Gastroesophageal sphincter (tissue), 3 donors: ENCODE measurements around the gene RXRA.

ENCODE experiments used
- CTCF ChIP-seq, 4 experiments: fragments of 200-600 bp in 2 of 4; fragments of 450-650 bp in 2 of 4; sonication (generic) in 1 of 4; IDR thresholded peaks; one replicate each; pipeline ENCODE4 v1.5.1; 2017 to 2019; ENCODE audit warnings: antibody characterized with exemption in 4 of 4, mild to moderate bottlenecking in 2 of 4, moderate library complexity in 2 of 4
- EP300 ChIP-seq: sonication (generic); formaldehyde crosslinking; IDR thresholded peaks from one replicate; pipeline ENCODE4 v1.6.1; 2017; ENCODE audit warnings: antibody characterized with exemption, mild to moderate bottlenecking
- POLR2A ChIP-seq, 2 donors: fragments of 450-650 bp; IDR thresholded peaks; one replicate each; pipeline ENCODE4 v1.6.1; 2017; ENCODE audit warnings: antibody characterized with exemption in 2 of 2, mild to moderate bottlenecking in 2 of 2, moderate library complexity in 1 of 2
- POLR2AphosphoS5 ChIP-seq: sonication (generic); formaldehyde crosslinking; IDR thresholded peaks from one replicate; pipeline ENCODE4 v1.6.1; 2017; ENCODE audit warnings: antibody characterized with exemption

- no peak for TF ChIP-seq EP300
- no peak for TF ChIP-seq CTCF (IDR thresholded peaks at IDR 0.05)
- no peak for TF ChIP-seq POLR2A (IDR thresholded peaks at IDR 0.05)
- no peak for TF ChIP-seq POLR2AphosphoS5
Observed at GRCh38 chr9:134283692-134284265, 42.5 kb upstream of the RXRA start.
